Stimulated activated CD4-positive, alpha-beta T cell treated with anti-CD3 and anti-CD28 coated beads, Interleukin-12 subunit alpha, Interleukin-12 subunit beta, amount 100 ng/mL, for 48 hours (primary cell): ENCODE results near the gene TENM4.

Experiments
- DNase-seq, 3 donors: peaks; one replicate each; pipeline ENCODE4 v3.0.0-alpha.2; 2020; ENCODE audit warnings: low read depth in 2 of 3, low spot score in 1 of 3

TENM4 gene

DNA sequence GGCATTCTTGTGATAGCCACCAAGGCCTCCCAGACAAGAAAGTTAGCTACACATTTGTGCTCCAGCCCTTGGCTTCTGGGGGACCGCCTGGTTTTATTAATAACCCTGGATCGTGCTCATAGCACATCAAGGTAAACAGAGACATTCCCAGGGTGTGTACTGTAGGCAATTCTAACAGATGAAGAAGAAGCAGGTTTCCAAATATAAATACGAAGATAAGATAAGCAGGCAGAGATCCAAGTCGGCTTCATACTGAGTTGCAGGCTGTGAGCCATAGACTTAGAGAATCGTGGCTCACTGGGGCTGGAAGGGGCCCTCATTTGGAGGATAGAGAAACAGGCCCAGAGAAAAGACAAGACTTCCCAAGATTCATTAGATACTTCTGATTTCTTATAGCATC, 131.4 kb downstream of the TENM4 start:
- DNase-seq: no peak

- DNase-seq: no peak
Observed at GRCh38 chr11:79308429-79308828, 132.4 kb downstream of the TENM4 start.

GRCh38 chr11:79304599-79305212, 136.1 kb downstream of the TENM4 start:
- no peak for DNase-seq

- DNase-seq: no peak
Observed at GRCh38 chr11:79296141-79296540, 144.7 kb downstream of the TENM4 start.

DNA sequence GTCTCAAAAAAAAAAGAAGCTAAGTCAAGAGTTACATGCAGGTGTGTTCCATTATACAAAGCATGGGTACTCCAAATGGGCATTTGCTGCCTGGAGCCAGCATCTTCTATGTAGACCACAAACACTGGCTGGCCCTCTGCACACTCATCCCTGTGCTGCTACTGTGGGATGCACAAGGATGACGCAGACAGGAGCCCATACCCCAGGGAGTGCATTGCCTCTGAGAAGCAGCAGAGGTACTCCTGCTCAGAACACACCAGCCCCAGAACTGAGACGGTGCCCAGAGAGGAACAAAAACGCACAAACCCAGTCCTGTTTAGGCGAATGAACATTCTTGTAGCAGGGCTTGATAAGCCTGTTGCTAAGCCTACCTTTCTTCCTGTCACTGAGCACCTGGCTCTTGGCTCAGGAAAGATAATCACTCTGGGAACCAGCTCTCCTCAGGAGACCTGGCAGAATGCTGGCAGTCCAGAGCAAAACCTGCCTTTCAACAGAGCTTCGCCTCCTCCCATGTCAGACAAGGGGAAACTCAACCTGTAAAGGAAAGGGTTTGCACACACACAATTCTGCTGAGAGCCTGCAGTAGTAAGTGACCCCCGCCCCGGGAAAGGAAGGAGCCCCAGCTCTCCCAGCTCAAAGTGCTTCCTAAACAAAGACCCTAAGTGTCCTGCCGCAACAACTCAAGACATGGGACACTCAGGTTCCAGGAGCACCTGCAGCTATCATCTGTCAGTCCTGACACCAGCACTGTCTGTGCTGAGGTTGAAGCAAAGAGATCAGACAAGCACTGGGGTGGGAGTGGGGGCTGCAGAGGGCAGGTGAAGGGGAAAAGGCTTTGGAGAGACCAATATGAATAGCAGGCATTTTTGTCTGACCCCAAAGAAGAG, 145.7 kb downstream of the TENM4 start:
- no peak for DNase-seq

GRCh38 chr11:79291948-79292347, 148.9 kb downstream of the TENM4 start:
- no peak for DNase-seq

- no peak for DNase-seq
Observed at GRCh38 chr11:79290761-79291160, 150.1 kb downstream of the TENM4 start.

DNA sequence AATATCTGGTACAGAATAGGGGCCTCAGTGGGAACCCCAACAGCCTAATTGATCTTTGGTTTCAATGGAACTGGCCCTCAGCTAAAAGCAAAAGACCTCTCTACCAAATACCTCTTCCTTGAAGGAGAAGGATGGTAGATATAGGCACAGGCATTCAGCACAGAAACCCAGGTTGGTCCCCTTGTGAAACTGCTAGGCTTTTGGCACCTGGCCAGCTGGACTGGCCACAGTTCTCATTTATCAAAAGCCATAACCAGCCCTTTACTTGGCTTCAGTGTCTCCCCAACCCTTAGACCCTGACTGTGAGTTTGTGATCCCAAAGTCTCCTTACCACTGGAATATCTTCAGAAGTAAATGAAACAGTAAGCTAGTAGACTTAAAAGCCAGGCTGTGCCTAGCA, 152.9 kb downstream of the TENM4 start:
- DNase-seq: no peak

GRCh38 chr11:79285756-79286155, 155.1 kb downstream of the TENM4 start:
- no peak for DNase-seq

DNA sequence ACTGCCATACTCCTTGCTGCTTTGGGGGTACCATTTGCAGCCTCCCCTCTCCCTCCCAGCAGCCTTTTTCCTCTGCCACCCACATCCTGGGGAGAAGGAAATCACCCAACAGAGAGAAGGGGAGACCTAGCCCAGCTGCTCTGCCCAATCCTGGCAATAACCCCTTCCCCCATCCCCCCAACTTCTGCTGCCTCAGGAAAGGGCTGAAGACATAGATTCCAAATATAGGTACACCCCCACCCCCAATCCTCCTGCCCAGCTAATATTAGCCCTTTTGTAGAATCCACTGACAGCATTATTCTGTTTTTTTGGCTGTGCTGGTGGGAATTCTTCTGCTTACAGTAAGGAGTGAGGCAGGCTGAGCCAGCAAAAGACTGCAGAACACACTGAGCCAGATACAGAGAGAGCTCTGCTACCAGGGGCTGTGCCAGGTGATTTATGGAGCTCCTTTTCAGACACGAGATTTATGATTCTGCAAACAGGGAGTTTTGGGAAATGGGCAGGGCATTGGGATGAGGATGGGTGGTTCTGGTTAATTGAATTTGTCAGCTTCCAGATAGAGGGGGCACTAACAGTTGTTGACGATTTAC, 164.0 kb downstream of the TENM4 start:
- DNase-seq: no peak

DNA sequence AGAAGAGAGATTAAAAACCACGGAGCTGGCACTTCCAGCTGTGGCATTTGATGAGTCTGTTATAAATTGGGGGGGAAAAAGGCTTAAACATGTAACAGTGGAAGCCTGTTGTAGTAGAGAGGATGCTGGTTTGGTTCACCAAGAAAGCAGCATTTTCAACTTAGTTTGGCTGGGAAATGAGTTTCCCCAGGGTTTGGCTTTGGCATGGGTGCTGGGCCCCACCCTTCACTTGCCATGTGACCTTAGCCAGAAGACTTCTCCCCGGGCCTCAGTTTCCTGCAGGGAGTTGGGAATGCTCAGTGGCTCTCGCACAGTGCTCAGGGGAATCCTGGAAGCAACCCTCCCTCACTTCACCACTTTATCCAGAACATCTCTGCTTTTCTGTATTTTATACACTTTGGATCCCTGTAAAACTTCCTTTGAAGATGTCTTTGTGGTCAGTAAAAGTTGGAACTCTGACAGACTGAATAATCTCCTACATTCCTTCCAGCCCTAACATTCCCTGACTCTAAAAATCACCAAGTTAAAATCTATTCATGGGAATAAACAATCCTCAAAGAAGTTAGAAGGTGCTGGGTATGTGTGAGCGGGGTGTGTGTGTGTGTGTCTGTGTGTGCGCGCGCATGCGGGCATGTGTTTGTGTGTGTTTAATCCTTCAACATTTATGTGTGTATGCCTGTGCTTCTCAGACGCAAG, 166.0 kb downstream of the TENM4 start:
- no peak for DNase-seq

GRCh38 chr11:79273781-79274180, 167.0 kb downstream of the TENM4 start:
- DNase-seq: no peak

- no peak for DNase-seq
Observed at GRCh38 chr11:79269611-79270307, 171.1 kb downstream of the TENM4 start.

GRCh38 chr11:79266396-79266795, 174.4 kb downstream of the TENM4 start:
- no peak for DNase-seq

GRCh38 chr11:79265756-79266322, 175.0 kb downstream of the TENM4 start:
- no peak for DNase-seq

DNA sequence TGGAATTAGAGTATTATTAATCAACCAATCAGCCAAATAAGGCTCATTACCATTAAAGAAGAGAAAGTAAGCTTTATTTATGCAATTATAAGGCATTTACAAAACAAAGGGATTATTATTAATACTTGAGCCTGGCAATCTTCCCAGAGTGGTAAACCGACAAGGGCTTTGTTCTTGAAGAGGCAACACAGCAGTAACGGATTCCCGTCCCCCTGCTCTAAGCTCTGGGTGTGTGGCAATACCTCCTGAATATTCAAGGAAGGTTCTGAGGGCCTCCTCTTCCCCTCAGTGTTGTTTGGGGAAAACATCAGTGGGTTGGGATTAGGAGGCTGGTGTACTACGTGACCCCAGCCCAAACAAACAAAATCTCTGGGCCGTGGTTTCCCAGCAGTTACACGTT, 176.5 kb downstream of the TENM4 start:
- no peak for DNase-seq

DNA sequence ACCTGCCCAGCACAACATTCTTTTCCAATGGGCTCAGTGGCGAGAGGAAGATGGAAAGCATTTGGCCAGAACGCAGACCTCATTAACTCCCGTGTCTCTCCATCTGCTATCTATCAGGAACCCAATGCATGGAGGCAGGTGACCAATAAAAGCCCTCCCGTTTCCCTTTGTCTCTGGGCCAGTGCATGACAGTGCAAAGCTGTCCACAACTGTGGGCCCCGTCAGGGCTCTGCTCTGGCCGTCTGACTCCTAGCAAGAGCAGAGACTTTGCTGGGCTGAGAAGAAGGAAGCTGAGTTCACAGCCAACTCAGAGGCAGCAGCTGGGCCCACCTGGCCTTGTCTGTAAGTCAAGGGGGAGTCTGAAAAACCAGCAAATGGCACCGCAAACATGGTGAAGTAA, 177.8 kb downstream of the TENM4 start:
- DNase-seq: no peak

DNA sequence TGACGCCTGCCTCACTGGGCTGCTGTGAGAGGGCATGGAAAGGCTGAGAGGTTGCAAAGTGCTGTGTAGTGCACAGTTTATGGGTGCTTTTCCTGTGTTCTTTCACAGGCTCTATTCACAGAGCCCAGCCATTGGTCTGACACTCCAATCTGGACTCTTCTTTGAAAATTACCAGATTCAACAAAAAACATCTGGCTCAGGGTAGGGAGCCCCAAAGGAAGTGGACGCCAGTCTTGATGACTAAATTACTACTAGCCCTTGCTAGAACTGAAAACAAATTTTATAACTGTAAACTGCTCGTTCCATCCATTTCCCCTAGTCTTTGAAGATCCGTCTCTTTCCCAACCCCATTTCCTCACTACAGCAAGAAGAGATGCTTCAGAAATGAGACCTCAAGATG, 178.6 kb downstream of the TENM4 start:
- DNase-seq: no peak

GRCh38 chr11:79261684-79262083, 179.1 kb downstream of the TENM4 start:
- DNase-seq: no peak

DNA sequence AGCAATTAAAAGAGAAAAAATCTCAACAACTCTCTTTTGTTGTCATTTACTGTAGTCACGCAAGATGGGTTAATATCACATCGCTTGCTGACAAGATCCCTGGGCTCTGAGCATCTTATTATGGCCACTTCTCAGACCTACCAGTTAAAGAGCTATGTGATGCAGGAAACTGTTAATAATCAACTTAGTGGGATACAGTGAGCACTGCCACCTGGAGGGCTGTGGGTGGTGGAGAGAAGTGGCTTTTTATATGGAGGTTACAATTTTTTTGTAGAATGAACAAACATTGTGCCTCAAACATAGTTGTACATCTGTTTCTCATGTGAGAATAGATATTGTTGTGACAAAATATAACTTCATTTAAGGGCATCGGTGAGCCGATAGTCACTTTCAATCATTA, 181.0 kb downstream of the TENM4 start:
- DNase-seq: no peak

GRCh38 chr11:79258576-79258975, 182.3 kb downstream of the TENM4 start:
- no peak for DNase-seq
